WTC11 (cell line): ENCODE data around the gene PLA2G2D.
A peak's percentile ranks its signal among the peaks of the same experiment; 100 is the strongest.

Source experiments
- STAT6 ChIP-seq: sonication (generic); formaldehyde crosslinking; conservative IDR thresholded peaks from 2 replicates; pipeline ENCODE4 v1.8.1; 2023; ENCODE audit warnings: mild to moderate bottlenecking, low read depth, missing genetic modification reagents, moderate library complexity
- TF ChIP-seq, protein P1 (sequence below): fragments of 200-600 bp; IDR thresholded peaks from 2 replicates; pipeline ENCODE4 v1.8.0; 2022; ENCODE audit warnings: antibody characterized with exemption
- TF ChIP-seq, protein P2 (sequence below): sonication (generic); formaldehyde crosslinking; IDR thresholded peaks from 2 replicates; pipeline ENCODE4 v1.8.0; 2022; ENCODE audit warnings: mild to moderate bottlenecking, missing genetic modification reagents
- TF ChIP-seq, protein P3 (sequence below): sonication (generic); formaldehyde crosslinking; IDR thresholded peaks from 2 replicates; pipeline ENCODE4 v1.8.1; 2023; ENCODE audit warnings: mild to moderate bottlenecking, missing genetic modification reagents, borderline replicate concordance

GRCh38 chr1:20165522-20165951, 46.2 kb upstream of the PLA2G2D start:
- no peak for TF ChIP-seq STAT6 (CRISPR knock-in tag)
- TF ChIP-seq, protein P1, sequence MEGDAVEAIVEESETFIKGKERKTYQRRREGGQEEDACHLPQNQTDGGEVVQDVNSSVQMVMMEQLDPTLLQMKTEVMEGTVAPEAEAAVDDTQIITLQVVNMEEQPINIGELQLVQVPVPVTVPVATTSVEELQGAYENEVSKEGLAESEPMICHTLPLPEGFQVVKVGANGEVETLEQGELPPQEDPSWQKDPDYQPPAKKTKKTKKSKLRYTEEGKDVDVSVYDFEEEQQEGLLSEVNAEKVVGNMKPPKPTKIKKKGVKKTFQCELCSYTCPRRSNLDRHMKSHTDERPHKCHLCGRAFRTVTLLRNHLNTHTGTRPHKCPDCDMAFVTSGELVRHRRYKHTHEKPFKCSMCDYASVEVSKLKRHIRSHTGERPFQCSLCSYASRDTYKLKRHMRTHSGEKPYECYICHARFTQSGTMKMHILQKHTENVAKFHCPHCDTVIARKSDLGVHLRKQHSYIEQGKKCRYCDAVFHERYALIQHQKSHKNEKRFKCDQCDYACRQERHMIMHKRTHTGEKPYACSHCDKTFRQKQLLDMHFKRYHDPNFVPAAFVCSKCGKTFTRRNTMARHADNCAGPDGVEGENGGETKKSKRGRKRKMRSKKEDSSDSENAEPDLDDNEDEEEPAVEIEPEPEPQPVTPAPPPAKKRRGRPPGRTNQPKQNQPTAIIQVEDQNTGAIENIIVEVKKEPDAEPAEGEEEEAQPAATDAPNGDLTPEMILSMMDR = peak; percentile 34; the same call in 1 of the 2 replicates
- TF ChIP-seq, protein P2, sequence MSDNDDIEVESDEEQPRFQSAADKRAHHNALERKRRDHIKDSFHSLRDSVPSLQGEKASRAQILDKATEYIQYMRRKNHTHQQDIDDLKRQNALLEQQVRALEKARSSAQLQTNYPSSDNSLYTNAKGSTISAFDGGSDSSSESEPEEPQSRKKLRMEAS (CRISPR knock-in tag) = no peak
- TF ChIP-seq, protein P3, sequence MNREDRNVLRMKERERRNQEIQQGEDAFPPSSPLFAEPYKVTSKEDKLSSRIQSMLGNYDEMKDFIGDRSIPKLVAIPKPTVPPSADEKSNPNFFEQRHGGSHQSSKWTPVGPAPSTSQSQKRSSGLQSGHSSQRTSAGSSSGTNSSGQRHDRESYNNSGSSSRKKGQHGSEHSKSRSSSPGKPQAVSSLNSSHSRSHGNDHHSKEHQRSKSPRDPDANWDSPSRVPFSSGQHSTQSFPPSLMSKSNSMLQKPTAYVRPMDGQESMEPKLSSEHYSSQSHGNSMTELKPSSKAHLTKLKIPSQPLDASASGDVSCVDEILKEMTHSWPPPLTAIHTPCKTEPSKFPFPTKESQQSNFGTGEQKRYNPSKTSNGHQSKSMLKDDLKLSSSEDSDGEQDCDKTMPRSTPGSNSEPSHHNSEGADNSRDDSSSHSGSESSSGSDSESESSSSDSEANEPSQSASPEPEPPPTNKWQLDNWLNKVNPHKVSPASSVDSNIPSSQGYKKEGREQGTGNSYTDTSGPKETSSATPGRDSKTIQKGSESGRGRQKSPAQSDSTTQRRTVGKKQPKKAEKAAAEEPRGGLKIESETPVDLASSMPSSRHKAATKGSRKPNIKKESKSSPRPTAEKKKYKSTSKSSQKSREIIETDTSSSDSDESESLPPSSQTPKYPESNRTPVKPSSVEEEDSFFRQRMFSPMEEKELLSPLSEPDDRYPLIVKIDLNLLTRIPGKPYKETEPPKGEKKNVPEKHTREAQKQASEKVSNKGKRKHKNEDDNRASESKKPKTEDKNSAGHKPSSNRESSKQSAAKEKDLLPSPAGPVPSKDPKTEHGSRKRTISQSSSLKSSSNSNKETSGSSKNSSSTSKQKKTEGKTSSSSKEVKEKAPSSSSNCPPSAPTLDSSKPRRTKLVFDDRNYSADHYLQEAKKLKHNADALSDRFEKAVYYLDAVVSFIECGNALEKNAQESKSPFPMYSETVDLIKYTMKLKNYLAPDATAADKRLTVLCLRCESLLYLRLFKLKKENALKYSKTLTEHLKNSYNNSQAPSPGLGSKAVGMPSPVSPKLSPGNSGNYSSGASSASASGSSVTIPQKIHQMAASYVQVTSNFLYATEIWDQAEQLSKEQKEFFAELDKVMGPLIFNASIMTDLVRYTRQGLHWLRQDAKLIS (CRISPR knock-in tag) = no peak
